Measurements from ENCODE around the gene HBA2.
"Not testable (repeated sequence)": the region's sequence is repeated elsewhere in the genome, so short reads cannot be mapped to it uniquely, and the experiment has no call there.

DNA sequence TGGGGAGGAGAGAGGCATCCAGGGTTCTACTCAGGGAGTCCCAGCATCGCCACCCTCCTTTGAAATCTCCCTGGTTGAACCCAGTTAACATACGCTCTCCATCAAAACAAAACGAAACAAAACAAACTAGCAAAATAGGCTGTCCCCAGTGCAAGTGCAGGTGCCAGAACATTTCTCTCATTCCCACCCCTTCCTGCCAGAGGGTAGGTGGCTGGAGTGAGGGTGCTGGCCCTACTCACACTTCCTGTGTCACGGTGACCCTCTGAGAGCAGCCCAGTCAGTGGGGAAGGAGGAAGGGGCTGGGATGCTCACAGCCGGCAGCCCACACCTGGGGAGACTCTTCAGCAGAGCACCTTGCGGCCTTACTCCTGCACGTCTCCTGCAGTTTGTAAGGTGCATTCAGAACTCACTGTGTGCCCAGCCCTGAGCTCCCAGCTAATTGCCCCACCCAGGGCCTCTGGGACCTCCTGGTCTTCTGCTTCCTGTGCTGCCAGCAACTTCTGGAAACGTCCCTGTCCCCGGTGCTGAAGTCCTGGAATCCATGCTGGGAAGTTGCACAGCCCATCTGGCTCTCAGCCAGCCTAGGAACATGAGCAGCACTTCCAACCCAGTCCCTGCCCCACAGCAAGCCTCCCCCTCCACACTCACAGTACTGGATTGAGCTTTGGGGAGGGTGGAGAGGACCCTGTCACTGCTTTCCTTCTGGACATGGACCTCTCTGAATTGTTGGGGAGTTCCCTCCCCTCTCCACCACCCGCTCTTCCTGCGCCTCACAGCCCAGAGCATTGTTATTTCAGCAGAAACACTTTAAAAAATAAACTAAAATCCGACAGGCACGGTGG lies 1.5 kb downstream of the HBA2 start:
- not testable (repeated sequence) for TF ChIP-seq EZH2 (IDR thresholded peaks at IDR 0.05; ENCODE audit: low read length, unreplicated experiment); EZH2phosphoT487 (IDR thresholded peaks at IDR 0.05; ENCODE audit: borderline replicate concordance, low read length)
- TF ChIP-seq, protein P1, sequence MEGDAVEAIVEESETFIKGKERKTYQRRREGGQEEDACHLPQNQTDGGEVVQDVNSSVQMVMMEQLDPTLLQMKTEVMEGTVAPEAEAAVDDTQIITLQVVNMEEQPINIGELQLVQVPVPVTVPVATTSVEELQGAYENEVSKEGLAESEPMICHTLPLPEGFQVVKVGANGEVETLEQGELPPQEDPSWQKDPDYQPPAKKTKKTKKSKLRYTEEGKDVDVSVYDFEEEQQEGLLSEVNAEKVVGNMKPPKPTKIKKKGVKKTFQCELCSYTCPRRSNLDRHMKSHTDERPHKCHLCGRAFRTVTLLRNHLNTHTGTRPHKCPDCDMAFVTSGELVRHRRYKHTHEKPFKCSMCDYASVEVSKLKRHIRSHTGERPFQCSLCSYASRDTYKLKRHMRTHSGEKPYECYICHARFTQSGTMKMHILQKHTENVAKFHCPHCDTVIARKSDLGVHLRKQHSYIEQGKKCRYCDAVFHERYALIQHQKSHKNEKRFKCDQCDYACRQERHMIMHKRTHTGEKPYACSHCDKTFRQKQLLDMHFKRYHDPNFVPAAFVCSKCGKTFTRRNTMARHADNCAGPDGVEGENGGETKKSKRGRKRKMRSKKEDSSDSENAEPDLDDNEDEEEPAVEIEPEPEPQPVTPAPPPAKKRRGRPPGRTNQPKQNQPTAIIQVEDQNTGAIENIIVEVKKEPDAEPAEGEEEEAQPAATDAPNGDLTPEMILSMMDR (conservative IDR thresholded peaks at IDR 0.05; ENCODE audit: low read depth, low read length) = not testable (repeated sequence)

All from PC-3 (cell line).